Thymus (tissue), 11 donors: ENCODE measurements around the gene TPR. TPM values are rescaled to one million over a fixed set of nuclear protein-coding genes. Genes with fewer than 3 reads are reported as not detected.
"Not testable (repeated sequence)": the region's sequence is repeated elsewhere in the genome, so short reads cannot be mapped to it uniquely, and the experiment has no call there.

Experiments
- DNase-seq, 9 donors: peaks; one replicate each; pipeline ENCODE4 v3.0.0-alpha.2; 2013; ENCODE audit warnings: low spot score in 9 of 9, low read depth in 6 of 9, missing footprints in 1 of 9
- H3K27ac ChIP-seq, 2 donors: one replicate each; pipeline ENCODE4 v1.5.1; 2013; ENCODE audit warnings: control low read depth in 1 of 2, low read depth in 1 of 2, low read length in 1 of 2, mild to moderate bottlenecking in 1 of 2, moderate library complexity in 1 of 2
- H3K27me3 ChIP-seq, 2 donors: one replicate each; pipeline ENCODE4 v1.5.1; 2013; ENCODE audit warnings: low read length in 1 of 2; ENCODE audit not compliant: control insufficient read depth in 2 of 2, insufficient read depth in 1 of 2
- H3K36me3 ChIP-seq, 2 donors: one replicate each; pipeline ENCODE4 v1.5.1; 2013; ENCODE audit warnings: low read length in 1 of 2, mild to moderate bottlenecking in 1 of 2, moderate library complexity in 1 of 2; ENCODE audit not compliant: control insufficient read depth in 2 of 2, insufficient read depth in 2 of 2
- H3K4me1 ChIP-seq, 2 donors: one replicate each; pipeline ENCODE4 v1.5.1; 2013; ENCODE audit warnings: low read length in 2 of 2; ENCODE audit not compliant: control insufficient read depth in 2 of 2, insufficient read depth in 2 of 2
- H3K4me3 ChIP-seq, 2 donors: one replicate each; pipeline ENCODE4 v1.5.1; 2013; ENCODE audit warnings: low read length in 2 of 2, control low read depth in 1 of 2, mild to moderate bottlenecking in 1 of 2
- H3K9me3 ChIP-seq, 2 donors: one replicate each; pipeline ENCODE4 v1.5.1; 2013; ENCODE audit warnings: low read length in 1 of 2, mild to moderate bottlenecking in 1 of 2; ENCODE audit not compliant: control insufficient read depth in 2 of 2, insufficient read depth in 1 of 2
- WGBS: extraction: QIAGEN DNeasy Blood & Tissue Kit; methylation state at CpG from one replicate; pipeline ENCODE4 v1.1.7; 2013; 5-methylcytosine and 5-hydroxymethylcytosine counted together
- polyA plus RNA-seq: library from polyadenylated mRNA; stranded (reverse); fragments of 200-250 nt; gene quantifications from one replicate; pipeline ENCODE4 v1.2.3, GENCODE V29; 2013
- total RNA-seq: library from RNA; stranded (reverse); fragments of 120-200 nt; gene quantifications from one replicate; pipeline ENCODE4 v1.2.4, GENCODE V29; 2013
- donor health status: healthy.

TPR gene
- total and polyA plus RNA-seq, 2 donors: 38.4 to 74.2 TPM

DNA sequence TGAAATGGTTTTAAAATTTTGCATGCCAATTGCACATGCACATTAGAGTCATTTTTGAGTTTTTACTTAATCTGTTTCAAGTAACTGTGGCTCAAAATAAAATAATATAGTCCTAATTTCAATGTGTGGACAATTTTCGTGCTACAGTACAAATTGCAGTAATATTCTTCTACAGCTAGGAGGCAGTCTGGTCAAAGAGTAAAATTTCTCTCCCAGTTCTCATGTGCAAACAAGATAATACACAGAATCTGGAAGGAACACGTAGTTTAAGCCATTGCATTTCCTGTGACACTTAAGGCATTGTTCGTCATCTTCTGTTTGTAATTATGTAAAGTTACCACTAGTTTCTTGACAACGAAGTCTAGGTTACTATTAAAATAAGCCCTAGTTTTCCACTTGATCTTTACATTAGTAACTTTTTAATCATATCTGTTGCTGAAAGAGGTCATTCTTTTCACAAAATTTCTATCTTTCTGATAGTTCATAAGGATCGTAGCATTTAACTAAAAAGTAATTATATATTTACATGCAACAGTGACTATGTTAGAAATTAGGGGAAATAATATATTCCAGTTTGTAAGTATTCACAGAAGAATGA lies 29.5 kb upstream of the TPR start:
- no peaks in the 10 kb centered on the region for H3K27me3 ChIP-seq
- H3K36me3 ChIP-seq: peaks cover 3 to 29% of the 10 kb centered on the region in 2 donors
- H3K9me3 ChIP-seq: no peaks in the 10 kb centered on the region
- 47% methylated on average over 5 of the region's 5 CpGs for WGBS
- H3K4me3 ChIP-seq: no peak overlapping the region
- DNase-seq: peak in 8 of 9 donors; percentile 8 to 60 (median 21)
- no peaks in the 10 kb centered on the region for H3K4me1 ChIP-seq
- H3K27ac ChIP-seq: no peak overlapping the region

DNA sequence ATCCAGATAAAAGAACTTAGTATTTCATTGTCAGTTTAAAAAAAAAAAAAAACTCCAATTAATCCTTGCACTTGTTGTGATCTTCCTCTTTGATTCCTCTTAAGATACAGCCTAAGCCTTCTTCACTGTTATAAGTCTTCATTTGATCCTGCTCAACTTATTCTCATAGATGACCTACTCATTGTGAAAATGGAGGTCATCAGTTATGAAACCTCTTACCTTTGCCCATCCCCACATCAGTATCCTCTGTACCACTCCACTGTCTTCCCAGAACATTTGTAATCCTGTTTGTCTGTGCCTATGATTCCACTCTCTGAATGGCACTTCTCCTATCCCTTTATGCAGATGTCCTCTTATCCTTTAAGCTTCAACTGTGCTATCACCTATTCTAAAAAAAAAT lies 28.6 kb upstream of the TPR start:
- Histone ChIP-seq H3K36me3 (peaks cover 3 to 30% of the 10 kb centered on the region in 2 donors), H3K9me3 (no peaks in the 10 kb centered on the region), H3K27ac (no peak overlapping the region), H3K27me3 (no peaks in the 10 kb centered on the region), H3K4me1 (no peaks in the 10 kb centered on the region), H3K4me3 (no peak overlapping the region)
- DNase-seq: no peak

DNA sequence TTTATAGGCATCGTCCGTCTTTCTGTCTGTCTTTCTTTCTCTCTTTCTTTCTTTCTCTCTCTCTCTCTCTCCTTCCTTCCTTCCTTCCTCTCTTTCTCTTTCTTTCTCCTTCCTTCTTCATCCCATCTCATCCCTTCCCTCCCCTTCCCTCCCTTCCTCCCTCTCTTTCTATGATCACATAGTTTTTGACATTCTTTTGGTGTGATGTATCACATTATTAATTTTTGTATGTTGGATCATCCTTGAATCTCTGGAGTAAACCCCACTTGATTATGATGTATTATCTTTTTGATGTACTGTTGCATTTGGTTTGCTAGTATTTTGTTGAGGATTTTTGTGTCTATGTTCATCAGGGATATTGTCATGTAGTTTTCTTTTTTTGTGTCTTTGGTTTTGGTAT lies 26.4 kb upstream of the TPR start:
- peaks cover 3 to 24% of the 10 kb centered on the region in 2 donors for H3K36me3 ChIP-seq
- DNase-seq, H3K9me3 ChIP-seq, H3K4me1 ChIP-seq, H3K4me3 ChIP-seq, H3K27me3 ChIP-seq, H3K27ac ChIP-seq: not testable (repeated sequence)
- 99% methylated on average over 2 of the region's 2 CpGs for WGBS

DNA sequence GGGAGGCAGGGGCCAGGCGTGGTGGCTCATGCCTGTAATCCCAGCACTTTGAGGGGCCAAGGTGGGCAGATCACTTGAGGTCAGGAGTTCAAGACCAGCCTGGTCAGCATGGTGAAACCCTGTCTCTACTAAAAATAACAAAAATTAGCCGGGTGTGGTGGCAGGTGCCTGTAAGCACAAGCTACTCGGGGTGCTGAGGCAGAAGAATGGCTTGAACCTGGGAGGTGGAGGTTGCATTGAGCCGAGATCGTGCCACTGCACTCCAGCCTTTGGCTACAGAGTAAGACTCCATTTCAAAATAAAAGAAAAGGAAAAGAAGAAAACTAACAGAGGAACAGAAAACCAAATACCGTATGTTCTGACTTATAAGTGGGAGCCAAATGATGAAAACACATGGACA lies 17.7 kb upstream of the TPR start:
- DNase-seq, H3K27ac ChIP-seq: not testable (repeated sequence)
- WGBS: 89% methylated on average over 6 of the region's 6 CpGs

DNA sequence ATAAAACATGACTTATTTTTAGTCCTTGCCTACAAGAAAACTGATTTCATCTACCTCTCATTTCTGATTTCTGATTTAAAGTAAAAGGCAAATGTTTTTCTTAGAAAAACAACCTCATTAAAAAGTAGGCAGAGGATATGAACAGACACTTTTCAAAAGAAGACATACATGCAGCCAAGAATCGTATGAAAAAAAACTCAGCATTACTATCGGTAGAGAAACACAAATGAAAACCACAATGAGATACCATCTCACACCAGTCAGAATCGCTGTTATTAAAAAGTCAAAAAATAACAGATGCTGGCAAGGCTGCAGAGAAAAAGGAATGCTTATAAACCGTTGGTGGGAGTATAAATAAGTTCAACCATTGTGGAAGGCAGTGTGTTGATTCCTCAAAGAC lies 16.8 kb upstream of the TPR start:
- Histone ChIP-seq H3K27me3 (no peaks in the 10 kb centered on the region), H3K9me3 (no peaks in the 10 kb centered on the region), H3K27ac (no peak overlapping the region), H3K4me3 (no peak overlapping the region), H3K4me1 (no peaks in the 10 kb centered on the region), H3K36me3 (peaks cover 9 to 36% of the 10 kb centered on the region in 2 donors)
- 85% methylated on average over 4 of the region's 4 CpGs for WGBS
- DNase-seq: no peak

More for the DNA sequence above, 17.7 kb upstream of the TPR start:
- not testable (repeated sequence) for H3K27me3 ChIP-seq, H3K9me3 ChIP-seq, H3K4me1 ChIP-seq, H3K4me3 ChIP-seq
- peaks cover 9 to 35% of the 10 kb centered on the region in 2 donors for H3K36me3 ChIP-seq

DNA sequence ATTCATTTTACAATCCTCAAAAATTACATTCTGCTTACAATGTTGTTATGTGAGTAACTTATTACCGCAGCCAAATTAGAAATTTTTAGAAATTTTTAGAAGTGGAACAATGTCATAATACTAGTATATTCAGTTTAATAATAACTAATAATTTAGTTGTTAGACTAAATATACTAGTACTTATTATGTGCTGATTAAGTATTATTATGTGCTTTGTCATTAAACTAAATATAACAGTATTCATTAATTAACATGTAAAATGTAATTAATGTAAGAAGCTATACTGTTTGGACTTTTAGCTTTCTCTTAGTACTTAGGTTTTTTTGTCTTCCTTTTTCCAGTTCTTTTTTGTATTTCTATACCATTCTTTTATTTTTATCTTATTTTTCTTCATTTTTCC lies 15.9 kb upstream of the TPR start:
- 100% methylated on average over 1 of the region's 1 CpG for WGBS
- peaks cover 9 to 30% of the 10 kb centered on the region in 2 donors for H3K36me3 ChIP-seq
- no peaks in the 10 kb centered on the region for H3K4me1 ChIP-seq
- H3K9me3 ChIP-seq: no peaks in the 10 kb centered on the region
- no peaks in the 10 kb centered on the region for H3K27me3 ChIP-seq
- H3K4me3 ChIP-seq: no peak overlapping the region
- no peak overlapping the region for H3K27ac ChIP-seq
- no peak for DNase-seq

DNA sequence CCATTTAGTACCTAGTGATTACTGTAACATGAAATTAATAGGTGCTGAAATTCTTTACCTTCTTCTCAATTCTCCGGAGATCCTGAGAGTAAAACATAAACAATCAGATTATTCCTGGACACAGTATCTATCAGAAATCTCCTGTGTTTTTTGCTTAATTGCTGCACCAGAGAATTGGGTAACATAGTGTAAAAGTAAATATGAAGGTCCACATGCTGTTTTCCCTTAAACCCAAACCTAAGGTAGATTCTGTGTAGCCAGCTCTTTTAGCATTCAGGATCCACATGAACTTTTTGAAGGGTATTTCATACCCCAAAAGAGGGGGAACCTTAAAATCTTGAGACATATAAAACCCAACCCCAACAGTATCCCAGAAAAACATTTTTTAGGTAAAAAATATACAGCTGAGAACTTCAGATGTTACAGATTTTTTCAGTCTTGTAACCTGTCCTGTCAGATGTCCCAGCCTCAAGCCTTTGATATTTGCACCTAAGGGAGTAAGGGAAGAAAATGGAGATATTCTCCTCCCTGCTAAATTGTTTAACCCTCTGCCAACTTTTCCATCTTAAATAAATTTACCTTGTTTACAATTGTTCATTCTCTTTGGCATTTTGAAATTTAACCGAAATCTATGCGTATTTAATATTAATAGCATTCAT lies 11.8 kb upstream of the TPR start:
- Histone ChIP-seq H3K27ac (no peak overlapping the region), H3K4me3 (no peak overlapping the region), H3K4me1 (no peaks in the 10 kb centered on the region), H3K36me3 (peaks cover 8 to 45% of the 10 kb centered on the region in 2 donors), H3K9me3 (no peaks in the 10 kb centered on the region), H3K27me3 (no peaks in the 10 kb centered on the region)
- WGBS: 98% methylated on average over 3 of the region's 3 CpGs
- DNase-seq: no peak

DNA sequence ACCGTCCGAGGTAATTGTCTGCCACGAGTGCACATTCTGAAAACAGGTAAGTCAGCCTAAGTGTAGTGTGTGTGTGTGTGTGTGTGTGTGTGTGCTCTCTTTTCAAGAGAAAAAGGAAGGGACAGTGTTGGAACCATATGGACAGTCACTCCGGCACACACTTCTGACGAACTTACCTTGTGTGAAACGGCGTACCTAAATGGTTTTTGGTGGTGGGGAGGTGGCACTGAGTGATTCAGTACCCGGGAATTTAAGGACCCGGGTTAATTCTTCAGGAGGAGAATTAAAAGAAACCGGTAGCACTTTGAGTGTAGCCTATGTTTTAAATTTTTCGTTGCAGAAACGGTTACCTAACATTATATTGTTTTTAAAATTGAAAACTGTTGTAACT lies 871 bp upstream of the TPR start:
- no peaks in the 10 kb centered on the region for H3K27me3 ChIP-seq
- H3K9me3 ChIP-seq: no peaks in the 10 kb centered on the region
- peak overlapping the region; percentile 59 to 96 for H3K4me3 ChIP-seq
- no peak for DNase-seq
- peak overlapping the region; percentile 92 to 96 for H3K27ac ChIP-seq
- H3K36me3 ChIP-seq: peaks cover 0 to 27% of the 10 kb centered on the region in 2 donors
- under 1% methylated on average over 12 of the region's 12 CpGs for WGBS
- H3K4me1 ChIP-seq: peaks cover 4 to 5% of the 10 kb centered on the region in 2 donors

DNA sequence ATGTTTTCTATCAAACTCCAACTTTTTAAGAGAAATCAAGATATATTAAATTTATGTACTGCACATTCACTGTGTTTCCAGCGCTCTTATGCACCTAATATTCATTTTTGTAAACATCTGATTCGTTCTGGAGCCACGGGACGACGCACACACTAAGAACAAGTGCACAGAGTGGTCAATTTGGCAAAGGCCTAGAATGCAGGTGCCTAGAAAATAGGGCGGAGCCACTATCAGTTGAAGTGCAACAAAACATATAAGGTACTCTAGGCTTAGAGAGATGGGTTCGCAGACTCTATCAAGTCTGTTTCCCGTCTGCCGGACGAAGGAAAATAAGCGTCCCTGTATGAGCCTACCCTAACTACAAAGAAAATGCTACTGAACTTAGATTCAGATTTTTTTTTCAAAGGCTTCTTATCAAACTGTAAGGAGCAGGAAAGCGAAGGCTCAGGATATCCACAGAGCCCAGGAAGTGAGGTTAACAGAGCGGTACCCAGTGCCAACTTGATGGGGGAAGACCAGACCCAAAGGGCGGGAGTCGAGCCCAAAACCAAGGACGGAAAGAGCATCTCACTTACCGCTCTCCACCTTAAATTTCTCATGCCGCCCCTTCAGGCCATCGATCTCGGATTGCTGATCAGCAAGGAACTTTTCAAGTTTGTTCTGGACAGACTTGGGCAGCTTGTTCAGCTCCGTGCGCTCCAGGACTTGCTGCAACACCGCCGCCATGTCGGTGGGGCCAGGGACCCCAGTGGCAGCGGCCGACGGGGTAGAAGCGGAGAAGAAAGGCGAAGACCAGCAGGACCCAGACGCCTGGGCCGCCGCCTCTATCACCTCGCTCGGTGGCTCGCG lies 526 bp downstream of the TPR start:
- Histone ChIP-seq H3K27me3 (no peaks in the 10 kb centered on the region), H3K36me3 (peaks cover 0 to 25% of the 10 kb centered on the region in 2 donors), H3K27ac (peak overlapping the region; percentile 92 to 96), H3K4me3 (peak overlapping the region; percentile 59 to 96), H3K9me3 (no peaks in the 10 kb centered on the region), H3K4me1 (peaks cover 4 to 5% of the 10 kb centered on the region in 2 donors)
- DNase-seq: peak in 5 of 9 donors; percentile 25 to 50 (median 40)
- WGBS: under 1% methylated on average over 37 of the region's 37 CpGs
